Neuron (in vitro differentiated cells): Measurements from ENCODE around the gene TMEM114.

Source experiments
- H2AFZ ChIP-seq: one replicate; pipeline ENCODE4 v1.6.1; 2013; ENCODE audit warnings: low read depth, mild to moderate bottlenecking, inconsistent platforms, low read length, moderate library complexity
- H3K27me3 ChIP-seq: one replicate; pipeline ENCODE4 v1.6.1; 2013; ENCODE audit warnings: low read length; ENCODE audit not compliant: insufficient read depth
- H3K36me3 ChIP-seq: one replicate; pipeline ENCODE4 v1.6.1; 2013; ENCODE audit warnings: low read length; ENCODE audit not compliant: insufficient read depth
- H3K4me1 ChIP-seq: one replicate; pipeline ENCODE4 v1.6.1; 2013; ENCODE audit warnings: low read length; ENCODE audit not compliant: insufficient read depth
- H3K4me3 ChIP-seq: 2 replicates; pipeline ENCODE4 v1.5.1; 2013; ENCODE audit warnings: mild to moderate bottlenecking, low read length, moderate library complexity
- H3K9me3 ChIP-seq: one replicate; pipeline ENCODE4 v1.6.1; 2013; ENCODE audit warnings: low read length

TMEM114 gene

GRCh38 chr16:8622315-8622656, 32.0 kb upstream of the TMEM114 start:
- H3K27me3 ChIP-seq = peaks cover 3% of the 10 kb centered on the region
- H3K9me3 ChIP-seq = no peaks in the 10 kb centered on the region
- H3K36me3 ChIP-seq = peaks cover 21% of the 10 kb centered on the region
- H3K4me1 ChIP-seq = peaks cover 15% of the 10 kb centered on the region
- peak overlapping the region; percentile 89 for H3K4me3 ChIP-seq
- H2AFZ ChIP-seq = peak overlapping the region; percentile 77

GRCh38 chr16:8621572-8622314, 31.4 kb upstream of the TMEM114 start, which contains the start of gene METTL22:
METTL22 (plus strand) TSS chr16:8621698; CDS start chr16:8625666, 3,968 bp downstream.
- peak within 1 kb of the TSS; percentile 77 for H2AFZ ChIP-seq
- peaks cover 16% of the 10 kb centered on the region for H3K36me3 ChIP-seq
- peaks cover 3% of the 10 kb centered on the region for H3K27me3 ChIP-seq
- H3K4me1 ChIP-seq = peaks cover 15% of the 10 kb centered on the region
- no peaks in the 10 kb centered on the region for H3K9me3 ChIP-seq
- peak within 1 kb of the TSS; percentile 89 for H3K4me3 ChIP-seq

- peak overlapping the region; percentile 89 for H3K4me3 ChIP-seq
Measured at GRCh38 chr16:8621222-8621571, 30.9 kb upstream of the TMEM114 start.

GRCh38 chr16:8620535-8620934, 30.2 kb upstream of the TMEM114 start:
- H3K9me3 ChIP-seq = no peaks in the 10 kb centered on the region
- H2AFZ ChIP-seq = no peak overlapping the region
- no peak overlapping the region for H3K4me3 ChIP-seq
- H3K27me3 ChIP-seq = peaks cover 3% of the 10 kb centered on the region
- peaks cover 15% of the 10 kb centered on the region for H3K4me1 ChIP-seq
- H3K36me3 ChIP-seq = peaks cover 10% of the 10 kb centered on the region

More at GRCh38 chr16:8621222-8621571, 30.9 kb upstream of the TMEM114 start:
- peak overlapping the region; percentile 77 for H2AFZ ChIP-seq
- H3K9me3 ChIP-seq = no peaks in the 10 kb centered on the region
- peaks cover 3% of the 10 kb centered on the region for H3K27me3 ChIP-seq
- H3K4me1 ChIP-seq = peaks cover 15% of the 10 kb centered on the region
- H3K36me3 ChIP-seq = peaks cover 16% of the 10 kb centered on the region

- H3K4me3 ChIP-seq = no peak overlapping the region
- no peaks in the 10 kb centered on the region for H3K9me3 ChIP-seq
- no peak overlapping the region for H2AFZ ChIP-seq
- peaks cover 15% of the 10 kb centered on the region for H3K4me1 ChIP-seq
- peaks cover 8% of the 10 kb centered on the region for H3K36me3 ChIP-seq
- H3K27me3 ChIP-seq = peaks cover 5% of the 10 kb centered on the region
Measured at GRCh38 chr16:8619671-8620370, 29.5 kb upstream of the TMEM114 start.

GRCh38 chr16:8614435-8615029, 24.2 kb upstream of the TMEM114 start:
- no peaks in the 10 kb centered on the region for H3K9me3 ChIP-seq
- H3K27me3 ChIP-seq = peaks cover 11% of the 10 kb centered on the region
- no peak overlapping the region for H2AFZ ChIP-seq

GRCh38 chr16:8611886-8612600, 21.7 kb upstream of the TMEM114 start:
- H3K4me3 ChIP-seq = no peak overlapping the region
- H3K36me3 ChIP-seq = no peaks in the 10 kb centered on the region
- no peaks in the 10 kb centered on the region for H3K4me1 ChIP-seq

More at GRCh38 chr16:8614435-8615029, 24.2 kb upstream of the TMEM114 start:
- H3K4me1 ChIP-seq = no peaks in the 10 kb centered on the region
- H3K4me3 ChIP-seq = no peak overlapping the region
- H3K36me3 ChIP-seq = no peaks in the 10 kb centered on the region

GRCh38 chr16:8611122-8611521, 20.8 kb upstream of the TMEM114 start:
- Histone ChIP-seq H2AFZ (no peak overlapping the region), H3K4me3 (no peak overlapping the region), H3K9me3 (no peaks in the 10 kb centered on the region), H3K4me1 (no peaks in the 10 kb centered on the region), H3K36me3 (no peaks in the 10 kb centered on the region), H3K27me3 (peaks cover 8% of the 10 kb centered on the region)

More at GRCh38 chr16:8611886-8612600, 21.7 kb upstream of the TMEM114 start:
- Histone ChIP-seq H3K9me3 (no peaks in the 10 kb centered on the region), H2AFZ (no peak overlapping the region), H3K27me3 (peaks cover 8% of the 10 kb centered on the region)

- H3K36me3 ChIP-seq = no peaks in the 10 kb centered on the region
- no peaks in the 10 kb centered on the region for H3K4me1 ChIP-seq
- no peak overlapping the region for H2AFZ ChIP-seq
- no peak overlapping the region for H3K4me3 ChIP-seq
- H3K27me3 ChIP-seq = peaks cover 6% of the 10 kb centered on the region
- H3K9me3 ChIP-seq = no peaks in the 10 kb centered on the region
Measured at GRCh38 chr16:8607214-8607613, 16.9 kb upstream of the TMEM114 start.

GRCh38 chr16:8605554-8605953, 15.2 kb upstream of the TMEM114 start:
- Histone ChIP-seq H3K36me3 (no peaks in the 10 kb centered on the region), H3K4me1 (no peaks in the 10 kb centered on the region), H3K4me3 (no peak overlapping the region), H2AFZ (no peak overlapping the region), H3K27me3 (peaks cover 6% of the 10 kb centered on the region), H3K9me3 (peaks cover 3% of the 10 kb centered on the region)

GRCh38 chr16:8600144-8600775, 9.9 kb upstream of the TMEM114 start:
- Histone ChIP-seq H3K4me3 (no peak overlapping the region), H2AFZ (no peak overlapping the region), H3K9me3 (peaks cover 6% of the 10 kb centered on the region), H3K27me3 (peaks cover 1% of the 10 kb centered on the region), H3K4me1 (no peaks in the 10 kb centered on the region), H3K36me3 (no peaks in the 10 kb centered on the region)

GRCh38 chr16:8596581-8596980, 6.3 kb upstream of the TMEM114 start:
- H3K27me3 ChIP-seq = no peaks in the 10 kb centered on the region
- H3K4me3 ChIP-seq = no peak overlapping the region
- H3K36me3 ChIP-seq = no peaks in the 10 kb centered on the region
- H3K9me3 ChIP-seq = peaks cover 2% of the 10 kb centered on the region
- H2AFZ ChIP-seq = no peak overlapping the region
- H3K4me1 ChIP-seq = no peaks in the 10 kb centered on the region
